Naive thymus-derived CD4-positive, alpha-beta T cell (primary cell): ENCODE data around the gene SLC6A11. TPM values are rescaled to one million over a fixed set of nuclear protein-coding genes. Genes with fewer than 3 reads are reported as not detected.

Experiments
- ATAC-seq: fragments of 150-1000 bp; cut with Tn5 transposase; 2 replicates; pipeline ENCODE4 v1.10.0; 2021; ENCODE audit warnings: mild to moderate bottlenecking, moderate library complexity
- CTCF ChIA-PET: fragments of 350-600 bp; sonication (Branson Sonifier 250); formaldehyde crosslinking; loops from one replicate; lab custom pipeline; 2021; ENCODE audit warnings: antibody characterized with exemption; lab: Charles Lee
- POLR2A ChIA-PET: fragments of 350-600 bp; sonication (Branson Sonifier 250); formaldehyde crosslinking; loops from one replicate; lab custom pipeline; 2021; ENCODE audit warnings: antibody characterized with exemption, inconsistent platforms; lab: Charles Lee
- DNase-seq, 9 donors: peaks; one replicate each; pipeline versions ENCODE4 v3.0.0 to v3.0.0-alpha.2; 2020 to 2022; ENCODE audit warnings: mixed read lengths in 1 of 9
- H3K27ac ChIP-seq: one replicate; pipeline ENCODE4 v1.7.0; 2013; ENCODE audit warnings: mild to moderate bottlenecking, low read depth, low read length, moderate library complexity
- H3K27me3 ChIP-seq, 2 donors: one replicate each; pipeline ENCODE4 v1.7.0; 2013; ENCODE audit warnings: low read length in 2 of 2, mild to moderate bottlenecking in 2 of 2, moderate library complexity in 2 of 2; ENCODE audit not compliant: control insufficient read depth in 2 of 2, insufficient read depth in 2 of 2
- H3K36me3 ChIP-seq, 3 experiments: 1 replicate in 2 of 3; 2 replicates in 1 of 3; pipeline ENCODE4 v1.7.0; 2013; ENCODE audit warnings: low read length in 3 of 3, mild to moderate bottlenecking in 3 of 3, moderate library complexity in 1 of 3; ENCODE audit not compliant: insufficient read depth in 3 of 3, control insufficient read depth in 2 of 3
- H3K4me1 ChIP-seq, 2 donors: one replicate each; pipeline ENCODE4 v1.7.0; 2013; ENCODE audit warnings: low read length in 2 of 2, mild to moderate bottlenecking in 2 of 2, moderate library complexity in 1 of 2; ENCODE audit not compliant: control insufficient read depth in 2 of 2, insufficient read depth in 2 of 2
- H3K4me3 ChIP-seq: 2 replicates; pipeline ENCODE4 v1.7.0; 2013; ENCODE audit warnings: mild to moderate bottlenecking, low read length
- H3K9me3 ChIP-seq, 3 experiments: 1 replicate in 2 of 3; 2 replicates in 1 of 3; pipeline ENCODE4 v1.7.0; 2013; ENCODE audit warnings: low read length in 3 of 3; ENCODE audit not compliant: control insufficient read depth in 2 of 3
- H3K27ac Mint-ChIP-seq, 9 donors: one replicate each; pipeline ENCODE4 v1.8.0; 2020 to 2022; ENCODE audit warnings: mixed read lengths in 9 of 9, mild to moderate bottlenecking in 8 of 9, moderate library complexity in 5 of 9, inconsistent platforms in 2 of 9
- H3K27me3 Mint-ChIP-seq, 5 donors: one replicate each; pipeline ENCODE4 v1.8.0; 2021 to 2022; ENCODE audit warnings: mixed read lengths in 5 of 5, mild to moderate bottlenecking in 1 of 5
- H3K36me3 Mint-ChIP-seq, 5 donors: one replicate each; pipeline ENCODE4 v1.8.0; 2020 to 2022; ENCODE audit warnings: mixed read lengths in 5 of 5, mild to moderate bottlenecking in 3 of 5, inconsistent platforms in 1 of 5
- H3K4me1 Mint-ChIP-seq, 7 donors: one replicate each; pipeline ENCODE4 v1.8.0; 2020 to 2022; ENCODE audit warnings: mixed read lengths in 7 of 7, mild to moderate bottlenecking in 3 of 7, inconsistent platforms in 1 of 7
- H3K4me3 Mint-ChIP-seq, 10 donors: one replicate each; pipeline ENCODE4 v1.8.0; 2020 to 2022; ENCODE audit warnings: mild to moderate bottlenecking in 10 of 10, mixed read lengths in 10 of 10, moderate library complexity in 6 of 10, inconsistent platforms in 2 of 10
- H3K9me3 Mint-ChIP-seq, 11 donors: one replicate each; pipeline ENCODE4 v1.8.0; 2020 to 2022; ENCODE audit warnings: mixed read lengths in 11 of 11, mild to moderate bottlenecking in 4 of 11, inconsistent platforms in 1 of 11, moderate library complexity in 1 of 11
- intact Hi-C, 2 donors: fragments of 100-400 bp; cut with micrococcal nuclease; formaldehyde crosslinking; loops; one replicate each; pipeline ENCODE4 v1.15.1; 2023
- polyA plus RNA-seq, 2 donors: library from polyadenylated mRNA; unstranded; fragments of 300-500 nt; fragmentation: Illumina TruSeq; gene quantifications; one replicate each; pipeline ENCODE4 v1.2.3, GENCODE V29; 2021
- total RNA-seq, 6 experiments: library from RNA in 5 of 6; stranded (reverse) in 5 of 6; gene quantifications; 1 replicate in 5 of 6; 2 replicates in 1 of 6; pipeline ENCODE4 v1.2.3 and lab custom pipeline; 2021 to 2026

Gene SLC6A11
- total and polyA plus RNA-seq, 7 experiments from 2014 or later: not detected

GRCh38 chr3:10988001-10988665 lies 172.1 kb downstream of the SLC6A11 start:
- ChIA-PET CTCF (no interaction called here), POLR2A (no interaction called here)
- intact Hi-C loops: no loop called here
- H3K27me3 Mint-ChIP-seq: peaks cover 31 to 45% (median 35%) of the 10 kb centered on the region in 5 donors
- DNase-seq (no peak), ATAC-seq (no peak)
- H3K27ac Mint-ChIP-seq: no peak overlapping the region
- Histone ChIP-seq H3K4me3 (no peak overlapping the region), H3K27ac (no peak overlapping the region), H3K9me3 (no peaks in the 10 kb centered on the region), H3K4me1 (no peaks in the 10 kb centered on the region), H3K36me3 (no peaks in the 10 kb centered on the region), H3K27me3 (peaks cover 0 to 10% of the 10 kb centered on the region in 2 donors)
- H3K9me3 Mint-ChIP-seq: peaks cover 0 to 5% (median 0%) of the 10 kb centered on the region in 11 donors
- H3K4me3 Mint-ChIP-seq: no peak overlapping the region
- H3K36me3 Mint-ChIP-seq: peaks cover 0 to 6% (median 0%) of the 10 kb centered on the region in 5 donors
- peaks cover 5 to 9% (median 6%) of the 10 kb centered on the region in 7 donors for H3K4me1 Mint-ChIP-seq

- no peak overlapping the region for H3K4me3 ChIP-seq
- Mint-ChIP-seq H3K4me3 (no peak overlapping the region), H3K4me1 (peaks cover 5 to 14% (median 6%) of the 10 kb centered on the region in 7 donors), H3K27me3 (peaks cover 36 to 50% (median 41%) of the 10 kb centered on the region in 5 donors), H3K9me3 (peaks cover 0 to 5% (median 0%) of the 10 kb centered on the region in 11 donors), H3K36me3 (peaks cover 0 to 6% (median 0%) of the 10 kb centered on the region in 5 donors), H3K27ac (no peak overlapping the region)
- H3K4me1 ChIP-seq: no peaks in the 10 kb centered on the region
- ChIA-PET POLR2A (no interaction called here), CTCF (no interaction called here)
- DNase-seq: no peak
- H3K9me3 ChIP-seq: no peaks in the 10 kb centered on the region
- intact Hi-C loops: no loop called here
- peaks cover 0 to 10% of the 10 kb centered on the region in 2 donors for H3K27me3 ChIP-seq
- no peak overlapping the region for H3K27ac ChIP-seq
- no peaks in the 10 kb centered on the region for H3K36me3 ChIP-seq
- no peak for ATAC-seq
Measured at GRCh38 chr3:10988991-10989484, 173.0 kb downstream of the SLC6A11 start.

Other genes with a start within 250 kb of the SLC6A11 start
- not detected for gene SLC6A1, start 176.5 kb downstream of the SLC6A11 start, total RNA-seq
- gene SLC6A1, start 176.5 kb downstream of the SLC6A11 start, polyA plus RNA-seq: not detected